Calu3 (cell line): Measurements from ENCODE around the gene ANKHD1. TPM values are rescaled to one million over a fixed set of nuclear protein-coding genes. Genes with fewer than 3 reads are reported as not detected.

Experiments
- BruUV-seq: library from RNA; stranded (reverse); fragments of 400-500 nt; replicated peaks from 2 replicates; lab custom pipeline; 2021; lab: Mats Ljungman, UMichigan
- CTCF ChIA-PET: fragments of 300-600 bp; sonication (Branson Sonifier 250); formaldehyde crosslinking; loops from one replicate; lab custom pipeline; 2022; ENCODE audit warnings: antibody characterized with exemption; lab: Charles Lee
- DNase-seq: peaks from one replicate; pipeline ENCODE4 v3.0.0; 2022
- H3K27ac Mint-ChIP-seq: one replicate; pipeline ENCODE4 v1.8.0; 2022; ENCODE audit warnings: mixed read lengths; ENCODE audit not compliant: unreplicated experiment
- H3K27me3 Mint-ChIP-seq: one replicate; pipeline ENCODE4 v1.8.0; 2022; ENCODE audit warnings: mixed read lengths; ENCODE audit not compliant: unreplicated experiment
- H3K36me3 Mint-ChIP-seq: one replicate; pipeline ENCODE4 v1.8.0; 2022; ENCODE audit warnings: mild to moderate bottlenecking, moderate library complexity, mixed read lengths; ENCODE audit not compliant: insufficient read depth, unreplicated experiment
- H3K4me1 Mint-ChIP-seq: one replicate; pipeline ENCODE4 v1.8.0; 2022; ENCODE audit warnings: mild to moderate bottlenecking, low read depth, mixed read lengths; ENCODE audit not compliant: unreplicated experiment
- H3K4me3 Mint-ChIP-seq: one replicate; pipeline ENCODE4 v1.8.0; 2022; ENCODE audit warnings: mild to moderate bottlenecking, low read depth, moderate library complexity, mixed read lengths; ENCODE audit not compliant: unreplicated experiment
- H3K9me3 Mint-ChIP-seq: one replicate; pipeline ENCODE4 v1.8.0; 2022; ENCODE audit warnings: low read depth, mixed read lengths; ENCODE audit not compliant: unreplicated experiment
- intact Hi-C: fragments of 100-400 bp; cut with micrococcal nuclease; formaldehyde crosslinking; loops from one replicate; pipeline ENCODE4 v1.10.0; 2022; ENCODE audit not compliant: unreplicated experiment
- total RNA-seq: library from RNA; stranded (reverse); gene quantifications from 2 replicates; pipeline ENCODE4 v1.2.3, GENCODE V29; 2022
- TF ChIP-seq, protein P1 (sequence below): fragments of 200-600 bp; IDR thresholded peaks from one replicate; pipeline ENCODE4 v1.8.0; 2022; ENCODE audit warnings: antibody characterized with exemption; ENCODE audit not compliant: unreplicated experiment

Gene ANKHD1
- total RNA-seq, 1 experiment from 2014 or later: 167 TPM

DNA sequence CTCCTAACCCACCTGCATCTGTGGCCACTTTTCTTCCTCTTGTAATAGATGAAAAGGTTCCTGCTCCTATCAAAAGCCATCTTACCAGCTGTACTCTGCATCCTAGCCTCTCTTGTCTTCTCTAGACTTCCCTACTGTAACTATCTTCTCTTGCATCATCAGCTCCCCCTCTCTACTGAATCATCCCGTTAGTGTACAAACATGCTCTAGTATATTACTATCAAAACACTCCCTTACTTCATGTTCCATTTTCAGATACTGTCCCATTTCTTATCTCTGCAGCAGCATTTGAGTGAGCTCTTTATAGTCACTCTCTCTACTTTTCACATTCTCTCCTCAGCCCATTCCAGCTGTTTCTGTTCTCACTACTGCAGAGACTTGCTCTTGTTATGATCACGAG, 152.8 kb downstream of the ANKHD1 start:
- CTCF ChIA-PET: interaction anchor here (0.6 kb wide), 1 partner anchor 963 kb away, joined by 3 read pairs; no protein-coding TSS in a partner anchor
- DNase-seq: no peak
- Mint-ChIP-seq H3K4me1 (peaks cover 52% of the 10 kb centered on the region), H3K36me3 (peaks cover 73% of the 10 kb centered on the region), H3K27ac (peak overlapping the region; percentile 34), H3K4me3 (no peak overlapping the region), H3K9me3 (no peaks in the 10 kb centered on the region), H3K27me3 (no peaks in the 10 kb centered on the region)
- TF ChIP-seq, protein P1, sequence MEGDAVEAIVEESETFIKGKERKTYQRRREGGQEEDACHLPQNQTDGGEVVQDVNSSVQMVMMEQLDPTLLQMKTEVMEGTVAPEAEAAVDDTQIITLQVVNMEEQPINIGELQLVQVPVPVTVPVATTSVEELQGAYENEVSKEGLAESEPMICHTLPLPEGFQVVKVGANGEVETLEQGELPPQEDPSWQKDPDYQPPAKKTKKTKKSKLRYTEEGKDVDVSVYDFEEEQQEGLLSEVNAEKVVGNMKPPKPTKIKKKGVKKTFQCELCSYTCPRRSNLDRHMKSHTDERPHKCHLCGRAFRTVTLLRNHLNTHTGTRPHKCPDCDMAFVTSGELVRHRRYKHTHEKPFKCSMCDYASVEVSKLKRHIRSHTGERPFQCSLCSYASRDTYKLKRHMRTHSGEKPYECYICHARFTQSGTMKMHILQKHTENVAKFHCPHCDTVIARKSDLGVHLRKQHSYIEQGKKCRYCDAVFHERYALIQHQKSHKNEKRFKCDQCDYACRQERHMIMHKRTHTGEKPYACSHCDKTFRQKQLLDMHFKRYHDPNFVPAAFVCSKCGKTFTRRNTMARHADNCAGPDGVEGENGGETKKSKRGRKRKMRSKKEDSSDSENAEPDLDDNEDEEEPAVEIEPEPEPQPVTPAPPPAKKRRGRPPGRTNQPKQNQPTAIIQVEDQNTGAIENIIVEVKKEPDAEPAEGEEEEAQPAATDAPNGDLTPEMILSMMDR: no peak
- intact Hi-C loops: loop anchor here (10.0 kb wide), 1 partner anchor 160 kb away; no protein-coding TSS in a partner anchor
- no TSS peak for BruUV-seq

DNA sequence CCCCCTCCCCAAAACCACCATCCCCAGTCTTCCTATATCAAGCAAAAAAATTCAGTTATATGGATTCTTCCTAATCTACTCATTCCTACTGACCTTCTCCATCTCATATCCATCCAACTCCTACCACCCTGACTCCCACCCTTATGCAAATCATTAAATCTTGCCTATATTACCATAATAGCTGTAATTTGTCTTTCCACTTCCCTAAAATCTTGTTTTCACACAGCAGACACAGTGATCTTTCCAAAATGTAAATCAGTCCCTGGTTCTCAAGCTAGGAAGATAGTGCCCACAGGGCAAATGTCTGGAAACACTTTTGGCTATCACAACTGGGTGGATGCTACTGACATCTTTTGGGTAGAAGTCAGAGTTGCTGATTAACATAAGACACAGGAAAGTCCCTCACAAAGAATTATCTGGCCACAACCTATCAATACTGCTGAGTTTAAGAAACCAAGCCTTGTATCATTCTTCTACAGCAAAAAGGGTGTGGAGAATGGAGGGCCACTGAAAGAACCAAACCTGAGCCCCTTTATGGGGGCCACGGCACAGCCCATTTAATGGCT, 154.2 kb downstream of the ANKHD1 start:
- H3K4me3 Mint-ChIP-seq: peak overlapping the region; percentile 90
- peaks cover 59% of the 10 kb centered on the region for H3K36me3 Mint-ChIP-seq
- TF ChIP-seq, protein P1: no peak
- H3K27me3 Mint-ChIP-seq: no peaks in the 10 kb centered on the region
- DNase-seq: no peak
- intact Hi-C loops: loop anchor here (2.0 to 10.0 kb wide), 2 partner anchors 83 to 159 kb away; partner anchors contain the start of gene TMCO6
- H3K4me1 Mint-ChIP-seq: peaks cover 46% of the 10 kb centered on the region
- CTCF ChIA-PET: no interaction called here
- no TSS peak for BruUV-seq
- peak overlapping the region; percentile 92 for H3K27ac Mint-ChIP-seq
- no peaks in the 10 kb centered on the region for H3K9me3 Mint-ChIP-seq

DNA sequence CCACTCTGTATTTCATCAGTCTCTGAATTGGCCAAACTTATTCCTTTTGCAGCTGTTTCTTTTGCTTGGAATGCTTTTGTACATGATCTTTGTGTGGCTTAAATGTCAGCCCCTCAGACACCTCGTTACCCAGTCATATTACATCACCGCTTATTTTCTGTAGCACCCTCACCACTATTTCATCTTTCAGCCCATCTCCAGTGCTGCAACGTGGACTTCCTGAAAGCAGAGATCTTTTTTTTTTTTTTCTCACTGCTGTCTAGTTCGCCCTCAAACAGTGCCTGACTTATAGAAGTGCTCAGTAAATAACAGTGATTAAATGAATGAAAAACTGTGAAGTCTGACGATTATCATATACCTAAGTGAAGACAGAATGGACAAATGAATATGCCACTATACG, 154.8 kb downstream of the ANKHD1 start:
- peak overlapping the region; percentile 92 for H3K27ac Mint-ChIP-seq
- no peaks in the 10 kb centered on the region for H3K9me3 Mint-ChIP-seq
- peaks cover 53% of the 10 kb centered on the region for H3K36me3 Mint-ChIP-seq
- intact Hi-C loops: loop anchor here (2.0 to 10.0 kb wide), 2 partner anchors 82 to 158 kb away; partner anchors contain the start of gene TMCO6
- DNase-seq: no peak
- H3K4me1 Mint-ChIP-seq: peaks cover 46% of the 10 kb centered on the region
- H3K27me3 Mint-ChIP-seq: no peaks in the 10 kb centered on the region
- TSS peak; percentile 81 for BruUV-seq
- TF ChIP-seq, protein P1: no peak
- H3K4me3 Mint-ChIP-seq: peak overlapping the region; percentile 90
- CTCF ChIA-PET: no interaction called here

DNA sequence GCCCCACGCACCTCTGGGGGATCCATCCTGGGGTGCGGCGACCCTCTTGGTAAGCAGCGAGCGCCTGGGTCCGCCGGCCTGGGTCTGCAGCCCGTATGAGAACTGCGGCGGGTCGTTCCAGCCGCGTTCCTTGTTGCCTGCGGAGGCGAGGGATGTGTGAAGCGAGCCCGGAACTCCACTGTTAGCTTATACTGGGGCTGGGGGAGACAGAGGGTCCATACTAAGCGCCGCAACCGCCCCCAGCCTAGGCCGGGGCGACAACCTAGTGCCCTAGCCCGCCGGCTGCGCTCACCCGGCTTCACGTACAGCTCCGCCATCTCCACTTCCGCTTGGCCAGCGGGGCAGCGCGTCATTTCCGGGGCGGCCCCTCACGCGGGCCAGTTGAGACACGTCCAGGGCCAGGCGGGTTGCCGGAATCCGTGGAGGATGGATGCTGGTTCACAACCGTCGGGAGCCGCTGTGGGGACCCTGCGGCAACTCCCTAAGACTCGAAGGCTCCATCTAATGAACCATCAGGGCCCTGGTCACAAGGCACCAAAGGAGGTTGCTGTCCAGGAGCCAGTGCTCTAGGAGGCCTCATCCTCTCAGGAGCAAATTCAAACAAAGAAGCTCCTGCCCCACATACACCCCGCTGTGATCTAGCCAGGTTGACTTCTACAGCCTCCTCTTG, 155.6 kb downstream of the ANKHD1 start, which contains the start of gene SRA1:
Gene SRA1, minus strand, starts transcription at position 338 of the 670 bp plus-strand sequence. Its CDS starts 21 bp downstream, at position 317.
- H3K9me3 Mint-ChIP-seq: no peaks in the 10 kb centered on the region
- TF ChIP-seq, protein P1: no peak
- BruUV-seq: no TSS peak
- CTCF ChIA-PET: interaction anchor here (0.9 to 1.4 kb wide), 4 partner anchors 17 to 90 kb away, joined by 3 to 7 read pairs (median 4); partner anchors contain the start of genes CD14, IK, NDUFA2 and TMCO6
- H3K36me3 Mint-ChIP-seq: peaks cover 47% of the 10 kb centered on the region
- peak within 1 kb of the TSS; percentile 90 for H3K4me3 Mint-ChIP-seq
- peak; percentile 97 for DNase-seq
- no peaks in the 10 kb centered on the region for H3K27me3 Mint-ChIP-seq
- intact Hi-C loops: loop anchor here (2.0 to 10.0 kb wide), 2 partner anchors 82 to 158 kb away; partner anchors contain the start of gene TMCO6
- peaks cover 46% of the 10 kb centered on the region for H3K4me1 Mint-ChIP-seq
- H3K27ac Mint-ChIP-seq: peak within 1 kb of the TSS; percentile 92
